GM19099 (cell line): ENCODE data around the gene MKLN1.

Source experiments
- POLR2A ChIP-seq: IDR thresholded peaks from 3 replicates; pipeline ENCODE4 v1.6.1; 2011; ENCODE audit warnings: low read depth; ENCODE audit not compliant: insufficient read length; ENCODE audit errors: extremely low read depth

MKLN1 gene

DNA sequence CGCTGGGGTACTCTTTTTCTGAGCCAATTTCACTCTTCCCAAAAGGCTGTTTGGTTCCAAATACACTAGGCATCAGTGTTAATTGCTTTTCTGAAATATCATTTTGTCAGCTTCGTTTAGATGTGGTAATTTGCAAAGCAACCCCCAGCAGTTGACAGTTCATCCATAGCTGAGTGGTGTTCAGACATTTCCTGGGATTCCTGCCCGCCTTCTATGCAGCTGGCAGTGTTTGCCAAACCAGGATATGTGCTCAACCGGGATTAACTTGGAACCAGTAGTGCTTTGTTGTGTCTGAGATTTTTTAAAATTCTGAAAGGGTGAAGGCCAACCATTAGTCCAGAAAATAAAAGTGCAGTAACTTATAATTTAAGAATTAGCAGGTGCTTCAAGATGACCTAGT, 25.2 kb upstream of the MKLN1 start:
- no peak for TF ChIP-seq POLR2A

- no peak for TF ChIP-seq POLR2A
Measured at GRCh38 chr7:131302876-131303707, 24.6 kb upstream of the MKLN1 start.

- no peak for TF ChIP-seq POLR2A
Measured at GRCh38 chr7:131305152-131305551, 22.5 kb upstream of the MKLN1 start.

GRCh38 chr7:131306777-131307176, 20.9 kb upstream of the MKLN1 start:
- TF ChIP-seq POLR2A, result no peak

GRCh38 chr7:131307627-131308026, 20.0 kb upstream of the MKLN1 start:
- no peak for TF ChIP-seq POLR2A

GRCh38 chr7:131312838-131313237, 14.8 kb upstream of the MKLN1 start:
- no peak for TF ChIP-seq POLR2A

DNA sequence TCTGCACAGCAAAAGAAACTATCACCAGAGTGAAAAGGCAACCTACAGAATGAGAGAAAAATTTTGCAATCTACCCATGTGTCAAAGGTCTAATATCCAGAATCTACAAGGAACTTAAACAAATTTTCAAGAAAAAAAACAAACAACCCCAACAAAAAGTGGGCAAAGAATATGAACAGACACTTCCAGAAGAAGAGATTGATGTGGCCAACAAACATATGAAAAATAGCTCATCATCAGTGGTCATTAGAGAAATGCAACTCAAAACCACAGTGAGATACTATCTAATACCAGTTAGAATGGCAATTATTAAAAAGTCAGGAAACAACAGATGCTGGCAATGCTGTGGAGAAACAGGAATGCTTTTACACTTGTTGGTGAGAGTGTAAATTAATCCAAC, 7.1 kb upstream of the MKLN1 start:
- TF ChIP-seq POLR2A, result no peak

- no peak for TF ChIP-seq POLR2A
Measured at GRCh38 chr7:131321656-131322055, 6.0 kb upstream of the MKLN1 start.

DNA sequence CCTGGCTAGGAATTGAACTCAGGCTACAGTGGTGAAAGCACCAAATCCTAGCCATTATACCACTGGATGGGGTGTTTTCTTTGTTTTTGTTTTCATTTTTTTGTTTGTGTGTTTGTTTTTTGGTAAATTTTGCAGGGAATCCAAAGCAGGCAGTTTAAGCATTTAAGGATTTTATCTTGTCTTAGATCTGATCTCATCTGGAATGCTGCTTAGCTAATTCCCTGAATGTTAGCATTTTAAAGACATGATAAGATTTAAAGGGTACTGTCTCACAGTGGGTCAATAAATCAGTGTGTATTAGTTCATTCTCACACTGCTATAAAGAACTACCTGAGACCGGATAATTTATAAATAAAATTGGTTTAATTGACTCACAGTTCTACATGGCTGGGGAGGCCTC, 5.6 kb upstream of the MKLN1 start:
- no peak for TF ChIP-seq POLR2A

- no peak for TF ChIP-seq POLR2A
Measured at GRCh38 chr7:131322861-131323260, 4.8 kb upstream of the MKLN1 start.

GRCh38 chr7:131325179-131325840, 2.4 kb upstream of the MKLN1 start:
- no peak for TF ChIP-seq POLR2A

GRCh38 chr7:131326576-131326975, 1.1 kb upstream of the MKLN1 start:
- no peak for TF ChIP-seq POLR2A

DNA sequence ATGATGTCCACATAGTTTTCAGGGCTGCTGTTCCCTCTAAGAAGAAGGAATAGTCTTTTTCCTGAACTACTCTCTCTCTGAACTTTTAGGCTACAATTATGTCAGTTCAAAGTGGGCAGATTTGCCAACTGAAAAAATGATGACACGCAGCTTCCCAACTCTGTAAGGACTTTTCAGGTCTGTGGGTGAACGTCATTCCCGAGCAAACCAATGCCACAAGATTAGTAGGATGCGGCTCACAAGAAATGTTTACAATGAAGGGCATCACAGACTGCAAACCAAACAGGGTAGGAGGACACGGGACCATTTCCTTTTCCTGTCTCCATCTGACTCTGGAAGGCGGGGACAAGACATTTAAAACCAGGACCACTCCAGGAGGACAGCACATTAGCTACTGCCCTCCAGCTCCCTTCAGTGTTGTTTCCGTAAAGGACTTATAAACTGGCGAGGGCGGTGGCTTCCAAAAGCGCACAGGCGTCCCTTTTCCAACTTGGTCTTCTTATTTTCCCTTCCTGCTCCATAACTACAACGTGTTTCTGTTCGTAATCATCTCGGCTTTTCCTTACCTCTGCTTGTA, 539 bp upstream of the MKLN1 start:
- no peak for TF ChIP-seq POLR2A

- no peak for TF ChIP-seq POLR2A
Measured at GRCh38 chr7:131328377-131329175, 900 bp downstream of the MKLN1 start.

GRCh38 chr7:131329176-131329570, 1.5 kb downstream of the MKLN1 start:
- TF ChIP-seq POLR2A, result no peak
